ENCODE results near the gene PDE6H.

Gene PDE6H

GRCh38 chr12:14962153-14962539 is 10.7 kb upstream of the PDE6H start:
- no peak overlapping the region for H3K27ac ChIP-seq
- POLR2A ChIA-PET (ENCODE audit: low non-redundant PET), result interaction anchor here (0.5 to 0.7 kb wide), 2 partner anchors 110 to 949 kb away, joined by 3 read pairs; no protein-coding TSS in a partner anchor
- DNase-seq (ENCODE audit: low spot score), result no peak
- CTCF ChIA-PET, result interaction anchor here (0.6 kb wide), 1 partner anchor 1787 kb away, joined by 3 read pairs; no protein-coding TSS in a partner anchor
- no peak for TF ChIP-seq CTCF (conservative IDR thresholded peaks at IDR 0.05; ENCODE audit: low read depth)

- ChIA-PET POLR2A (ENCODE audit: low non-redundant PET) (no interaction called here), CTCF (no interaction called here)
- no peak for DNase-seq (ENCODE audit: low spot score)
- no peak for TF ChIP-seq CTCF (conservative IDR thresholded peaks at IDR 0.05; ENCODE audit: low read depth)
- no peak overlapping the region for H3K27ac ChIP-seq
Observed at GRCh38 chr12:14962797-14963196, 10.0 kb upstream of the PDE6H start.

GRCh38 chr12:14963520-14963919 is 9.3 kb upstream of the PDE6H start:
- TF ChIP-seq CTCF (conservative IDR thresholded peaks at IDR 0.05; ENCODE audit: low read depth), result no peak
- no peak overlapping the region for H3K27ac ChIP-seq
- CTCF ChIA-PET, result no interaction called here
- POLR2A ChIA-PET (ENCODE audit: low non-redundant PET), result no interaction called here
- DNase-seq (ENCODE audit: low spot score), result no peak

- ChIA-PET POLR2A (ENCODE audit: low non-redundant PET) (no interaction called here), CTCF (no interaction called here)
- H3K27ac ChIP-seq, result no peak overlapping the region
- no peak for TF ChIP-seq CTCF (conservative IDR thresholded peaks at IDR 0.05; ENCODE audit: low read depth)
- DNase-seq (ENCODE audit: low spot score), result no peak
Observed at GRCh38 chr12:14964406-14964805, 8.4 kb upstream of the PDE6H start.

- H3K27ac ChIP-seq, result no peak overlapping the region
- no peak for TF ChIP-seq CTCF (conservative IDR thresholded peaks at IDR 0.05; ENCODE audit: low read depth)
- DNase-seq (ENCODE audit: low spot score), result no peak
- CTCF ChIA-PET, result no interaction called here
- POLR2A ChIA-PET (ENCODE audit: low non-redundant PET), result no interaction called here
Observed at GRCh38 chr12:14965221-14965620, 7.6 kb upstream of the PDE6H start.

GRCh38 chr12:14968478-14968877 is 4.4 kb upstream of the PDE6H start:
- TF ChIP-seq CTCF (conservative IDR thresholded peaks at IDR 0.05; ENCODE audit: low read depth), result no peak
- DNase-seq (ENCODE audit: low spot score), result no peak
- ChIA-PET POLR2A (ENCODE audit: low non-redundant PET) (no interaction called here), CTCF (interaction anchor here (0.6 to 0.8 kb wide), 3 partner anchors 24 to 122 kb away, joined by 4 read pairs; no protein-coding TSS in a partner anchor)
- no peak overlapping the region for H3K27ac ChIP-seq

- TF ChIP-seq CTCF (conservative IDR thresholded peaks at IDR 0.05; ENCODE audit: low read depth), result no peak
- ChIA-PET POLR2A (ENCODE audit: low non-redundant PET) (no interaction called here), CTCF (no interaction called here)
- no peak overlapping the region for H3K27ac ChIP-seq
- DNase-seq (ENCODE audit: low spot score), result no peak
Observed at GRCh38 chr12:14970473-14970872, 2.4 kb upstream of the PDE6H start.
